NOMO-1 treated with dmso at 0.1 percent for 144 hours (cell line): ENCODE measurements around the gene MTUS2.
A peak's percentile ranks its signal among the peaks of the same experiment; 100 is the strongest.

ENCODE experiments used
- DNase-seq: peaks from one replicate; lab custom pipeline; 2025; ENCODE audit not compliant: unreplicated experiment; lab: John Stamatoyannopoulos, UW

MTUS2 gene

GRCh38 chr13:28820099-28821051, at the start of gene MTUS2:
MTUS2 (plus strand) TSS chr13:28820339.
- DNase-seq: peak; percentile 8

GRCh38 chr13:28778308-28779215, 41.6 kb upstream of the MTUS2 start:
- no peak for DNase-seq

- DNase-seq: no peak
Measured at GRCh38 chr13:28792992-28793391, 27.1 kb upstream of the MTUS2 start.

- DNase-seq: no peak
Measured at GRCh38 chr13:28794396-28794795, 25.7 kb upstream of the MTUS2 start.

GRCh38 chr13:28796938-28797257, 23.2 kb upstream of the MTUS2 start:
- no peak for DNase-seq

- peak; percentile 7 for DNase-seq
Measured at GRCh38 chr13:28805193-28805819, 14.8 kb upstream of the MTUS2 start.

- no peak for DNase-seq
Measured at GRCh38 chr13:28817204-28817603, 2.9 kb upstream of the MTUS2 start.

GRCh38 chr13:28819046-28819730, 951 bp upstream of the MTUS2 start:
- DNase-seq: peak; percentile 9

- DNase-seq: peak; percentile 37
Measured at GRCh38 chr13:28819735-28820098, 422 bp upstream of the MTUS2 start.

GRCh38 chr13:28822151-28822550, 2.0 kb downstream of the MTUS2 start:
- DNase-seq: no peak

GRCh38 chr13:28822801-28823200, 2.7 kb downstream of the MTUS2 start:
- DNase-seq: no peak

- no peak for DNase-seq
Measured at GRCh38 chr13:28825379-28825778, 5.2 kb downstream of the MTUS2 start.

- no peak for DNase-seq
Measured at GRCh38 chr13:28826368-28826767, 6.2 kb downstream of the MTUS2 start.

- DNase-seq: no peak
Measured at GRCh38 chr13:28830580-28830979, 10.4 kb downstream of the MTUS2 start.

- no peak for DNase-seq
Measured at GRCh38 chr13:28831117-28831516, 11.0 kb downstream of the MTUS2 start.

GRCh38 chr13:28837111-28837510, 17.0 kb downstream of the MTUS2 start:
- no peak for DNase-seq

GRCh38 chr13:28843639-28844038, 23.5 kb downstream of the MTUS2 start:
- DNase-seq: no peak

- no peak for DNase-seq
Measured at GRCh38 chr13:28849441-28849840, 29.3 kb downstream of the MTUS2 start.

- DNase-seq: no peak
Measured at GRCh38 chr13:28850226-28850625, 30.1 kb downstream of the MTUS2 start.

- no peak for DNase-seq
Measured at GRCh38 chr13:28851422-28851821, 31.3 kb downstream of the MTUS2 start.

GRCh38 chr13:28854657-28855056, 34.5 kb downstream of the MTUS2 start:
- no peak for DNase-seq
